Panc1 (cell line): ENCODE data around the gene GPR12. TPM values are rescaled to one million over a fixed set of nuclear protein-coding genes. Genes with fewer than 3 reads are reported as not detected.

Experiments
- ATAC-seq: fragments of 200-7000 bp; cut with Tn5 transposase; 2 replicates; pipeline ENCODE4 v1.9.1; 2020; ENCODE audit warnings: mild to moderate bottlenecking, moderate library complexity
- BruUV-seq: library from RNA; stranded (reverse); fragments of 400-500 nt; replicated peaks from 2 replicates; lab custom pipeline; 2021; lab: Mats Ljungman, UMichigan
- CTCF ChIA-PET: fragments of 300-600 bp; sonication (Branson Sonifier 250); formaldehyde crosslinking; loops from one replicate; lab custom pipeline; 2022; ENCODE audit warnings: antibody characterized with exemption; lab: Charles Lee
- POLR2A ChIA-PET: fragments of 300-600 bp; sonication (Branson Sonifier 250); formaldehyde crosslinking; loops from one replicate; lab custom pipeline; 2022; ENCODE audit warnings: antibody characterized with exemption; lab: Charles Lee
- DNase-seq: peaks from one replicate; pipeline ENCODE4 v3.0.0-alpha.2; 2010; ENCODE audit warnings: low read depth, low spot score
- H3K27ac ChIP-seq: 2 replicates; pipeline ENCODE4 v1.5.1; 2011; ENCODE audit warnings: mild to moderate bottlenecking, low read length, inconsistent platforms
- H3K27me3 ChIP-seq: fragments of 200-500 bp; sonication (Bioruptor generic); 2 replicates; pipeline ENCODE4 v1.6.0; 2014; ENCODE audit warnings: low read length, inconsistent platforms; ENCODE audit not compliant: control insufficient read depth, insufficient read depth
- H3K36me3 ChIP-seq: fragments of 200-500 bp; sonication (Bioruptor generic); 2 replicates; pipeline ENCODE4 v1.5.1; 2014; ENCODE audit warnings: inconsistent platforms, mild to moderate bottlenecking, low read length, moderate library complexity; ENCODE audit not compliant: control insufficient read depth, insufficient read depth
- H3K4me1 ChIP-seq: 2 replicates; pipeline ENCODE4 v1.5.1; 2011; ENCODE audit warnings: inconsistent platforms, mild to moderate bottlenecking, low read length, moderate library complexity; ENCODE audit not compliant: control insufficient read depth, insufficient read depth
- H3K4me3 ChIP-seq, 2 experiments: 2 replicates each; pipeline ENCODE4 v1.5.1; 2011 to 2012; ENCODE audit warnings: low read depth in 2 of 2, low read length in 2 of 2, mild to moderate bottlenecking in 2 of 2, inconsistent platforms in 1 of 2, moderate library complexity in 1 of 2
- H3K9me3 ChIP-seq: fragments of 200-500 bp; sonication (Bioruptor generic); 2 replicates; pipeline ENCODE4 v1.5.1; 2014; ENCODE audit warnings: low read depth, mild to moderate bottlenecking, inconsistent platforms, low read length, moderate library complexity; ENCODE audit not compliant: control insufficient read depth, insufficient read depth
- CTCF ChIP-seq: fragments of 450-650 bp; IDR thresholded peaks from 2 replicates; pipeline ENCODE4 v1.5.1; 2017; ENCODE audit warnings: mild to moderate bottlenecking
- POLR2AphosphoS5 ChIP-seq: IDR thresholded peaks from 2 replicates; pipeline ENCODE4 v1.6.1; 2012; ENCODE audit warnings: mild to moderate bottlenecking, low read depth, low read length, moderate library complexity
- REST ChIP-seq, 2 experiments: IDR thresholded peaks; 2 replicates each; pipeline ENCODE4 v1.6.1; 2011 to 2012; ENCODE audit warnings: low read depth in 2 of 2, control low read depth in 1 of 2, low read length in 1 of 2, mild to moderate bottlenecking in 1 of 2, moderate library complexity in 1 of 2; ENCODE audit not compliant: insufficient read depth in 1 of 2
- SIN3A ChIP-seq: IDR thresholded peaks from 2 replicates; pipeline ENCODE4 v1.6.1; 2012; ENCODE audit warnings: low read depth, mild to moderate bottlenecking, low read length, moderate library complexity, borderline replicate concordance; ENCODE audit not compliant: insufficient read depth
- TCF7L2 ChIP-seq: IDR thresholded peaks from 2 replicates; pipeline ENCODE4 v1.6.1; 2011; ENCODE audit warnings: mild to moderate bottlenecking, low read depth, low read length, inconsistent platforms
- in situ Hi-C: cut with HindIII; loops from 2 replicates; pipeline ENCODE4 v1.10.0; 2016; ENCODE audit warnings: low sequenced_read_pairs, low pct_unique_long_range_greater_than_20kb
- intact Hi-C: fragments of 100-400 bp; cut with micrococcal nuclease; formaldehyde crosslinking; loops from one replicate; pipeline ENCODE4 v1.10.0; 2022; ENCODE audit not compliant: unreplicated experiment
- total RNA-seq: library from RNA; stranded (reverse); gene quantifications from one replicate; pipeline ENCODE4 v1.2.1, GENCODE V29; 2021; ENCODE audit not compliant: unreplicated experiment

GPR12 gene
- total RNA-seq, 1 experiment from 2014 or later = not detected

DNA sequence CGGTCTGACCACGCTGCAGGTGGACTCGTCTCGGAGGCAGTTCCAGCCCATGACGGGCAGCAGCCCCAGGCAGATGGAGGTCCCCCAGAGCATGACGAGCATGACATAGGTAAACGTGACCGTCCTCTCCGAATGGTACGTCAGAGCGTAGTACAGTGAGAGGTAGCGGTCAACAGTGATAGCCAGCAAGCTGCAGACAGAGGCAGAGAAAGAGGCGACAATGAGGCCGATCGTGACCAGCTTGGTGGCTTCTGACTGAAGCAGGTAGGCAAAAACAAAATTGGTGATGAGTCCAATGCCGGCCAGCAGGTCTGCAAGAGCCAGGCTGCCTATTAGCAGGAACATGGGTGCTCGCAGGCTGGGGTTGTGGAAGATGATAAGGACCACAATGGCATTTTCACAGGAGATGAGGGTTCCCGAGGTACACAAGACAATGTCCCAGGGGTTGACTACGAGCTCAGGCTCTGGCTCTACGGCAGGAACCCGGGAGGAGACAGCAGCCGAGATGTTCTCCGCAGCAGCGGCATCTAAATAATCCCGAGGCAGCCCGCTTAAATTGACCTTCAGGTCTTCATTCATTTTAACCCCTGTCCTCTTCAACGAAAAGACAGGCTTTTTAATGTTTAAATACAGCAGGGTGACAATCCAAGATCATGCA is 1.2 kb downstream of the GPR12 start:
- ChIA-PET POLR2A (no interaction called here), CTCF (no interaction called here)
- H3K27ac ChIP-seq = no peak overlapping the region
- intact Hi-C loops = no loop called here
- BruUV-seq = no TSS peak
- H3K9me3 ChIP-seq = no peaks in the 10 kb centered on the region
- H3K36me3 ChIP-seq = no peaks in the 10 kb centered on the region
- TF ChIP-seq SIN3A (no peak), TCF7L2 (no peak), CTCF (no peak), POLR2AphosphoS5 (no peak), REST (IDR thresholded peaks at IDR 0.05; ENCODE audit: insufficient read depth in 1 of 2, low read depth in 2 of 2, low read length in 1 of 2) (no peak)
- in situ Hi-C loops = no loop called here
- H3K4me1 ChIP-seq = no peaks in the 10 kb centered on the region; the same call in 1 of the 2 replicates
- peak overlapping the region; percentile 23 to 35 for H3K4me3 ChIP-seq
- ATAC-seq (peak; percentile 33; the same call in 1 of the 2 replicates), DNase-seq (no peak)
- H3K27me3 ChIP-seq = peaks cover 17% of the 10 kb centered on the region

DNA sequence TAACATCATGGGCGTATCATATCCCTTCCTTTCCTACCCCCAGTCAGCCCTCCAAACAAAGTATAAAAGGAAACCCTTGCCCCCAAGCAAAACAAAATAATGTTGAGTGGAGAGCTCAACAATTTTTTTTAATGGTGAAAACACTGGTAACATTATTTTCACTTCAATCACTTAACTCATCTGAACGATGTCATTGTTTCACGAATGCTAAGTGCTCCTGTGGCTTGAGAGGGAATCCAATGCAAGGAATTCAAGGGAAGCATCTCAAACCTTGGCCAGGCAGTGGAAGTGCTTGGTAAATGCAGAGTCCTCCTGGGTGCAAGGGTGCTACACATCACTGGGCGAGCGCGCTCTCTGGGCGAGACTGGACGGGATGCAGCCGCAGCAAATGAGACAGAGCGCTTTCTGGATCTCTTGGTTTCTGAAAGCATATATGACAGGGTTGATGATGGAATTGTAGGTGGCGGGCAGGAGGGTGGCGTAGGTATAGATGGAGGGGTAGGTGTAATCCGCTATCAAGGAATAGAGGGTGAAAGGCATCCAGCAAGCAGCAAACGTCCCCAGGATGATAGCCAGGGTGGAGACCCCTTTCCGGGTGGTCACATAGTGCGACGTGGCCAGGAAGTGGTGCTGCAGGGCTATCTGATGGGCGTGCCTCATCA is 2.0 kb downstream of the GPR12 start:
- TF ChIP-seq REST (IDR thresholded peaks at IDR 0.05; ENCODE audit: insufficient read depth in 1 of 2, low read depth in 2 of 2, low read length in 1 of 2) (no peak), TCF7L2 (no peak), POLR2AphosphoS5 (no peak), CTCF (no peak), SIN3A (no peak)
- ATAC-seq = no peak

More for the DNA sequence above, 2.0 kb downstream of the GPR12 start:
- Histone ChIP-seq H3K4me1 (no peaks in the 10 kb centered on the region; the same call in 1 of the 2 replicates), H3K36me3 (no peaks in the 10 kb centered on the region), H3K27me3 (peaks cover 14% of the 10 kb centered on the region), H3K9me3 (no peaks in the 10 kb centered on the region), H3K4me3 (no peak overlapping the region), H3K27ac (no peak overlapping the region)
- CTCF ChIA-PET = no interaction called here
- POLR2A ChIA-PET = no interaction called here
- intact Hi-C loops (no loop called here), in situ Hi-C loops (no loop called here)
- DNase-seq = no peak
- BruUV-seq = no TSS peak
